H1 (cell line): ENCODE results near the gene NAV2. TPM values are rescaled to one million over a fixed set of nuclear protein-coding genes. Genes with fewer than 3 reads are reported as not detected.

Experiments used
- CTCF ChIA-PET: fragments of 300-600 bp; sonication (Branson Sonifier 250); formaldehyde crosslinking; loops from one replicate; lab custom pipeline; 2021; ENCODE audit not compliant: partially characterized antibody; lab: Charles Lee
- POLR2A ChIA-PET: fragments of 300-600 bp; sonication (Branson Sonifier 250); formaldehyde crosslinking; loops from one replicate; lab custom pipeline; 2021; ENCODE audit warnings: inconsistent platforms; ENCODE audit not compliant: partially characterized antibody; lab: Charles Lee
- DNase-seq, 2 experiments: peaks; one replicate each; pipeline versions ENCODE4 v3.0.0 to v3.0.0-alpha.2; 2010 to 2022; ENCODE audit warnings: low spot score in 2 of 2, low read depth in 1 of 2, mixed read lengths in 1 of 2
- FAIRE-seq: peaks from 2 replicates; lab custom pipeline; 2011; peaks lifted over from hg19 to GRCh38; lab: Jason Lieb, UNC
- H2AFZ ChIP-seq: 2 replicates; pipeline ENCODE4 v1.8.1; 2012; ENCODE audit warnings: low read length, inconsistent platforms
- H2AK5ac ChIP-seq: 2 replicates; pipeline ENCODE4 v1.6.1; 2013; ENCODE audit warnings: low read depth, low read length
- H2BK120ac ChIP-seq: replicated peaks from 2 replicates; pipeline ENCODE3; 2013; ENCODE audit warnings: low read depth, low read length, inconsistent platforms
- H2BK12ac ChIP-seq: 2 replicates; pipeline ENCODE4 v1.6.1; 2013; ENCODE audit warnings: low read depth, low read length
- H2BK15ac ChIP-seq: 2 replicates; pipeline ENCODE4 v1.6.1; 2013; ENCODE audit warnings: low read length
- H2BK20ac ChIP-seq: 2 replicates; pipeline ENCODE4 v1.6.1; 2013; ENCODE audit warnings: low read length
- H2BK5ac ChIP-seq: 2 replicates; pipeline ENCODE4 v1.6.1; 2013; ENCODE audit warnings: low read depth, low read length
- H3K14ac ChIP-seq: 2 replicates; pipeline ENCODE4 v1.6.1; 2013; ENCODE audit warnings: inconsistent platforms; ENCODE audit not compliant: insufficient read length
- H3K18ac ChIP-seq: 2 replicates; pipeline ENCODE4 v1.6.1; 2013; ENCODE audit warnings: low read length; ENCODE audit errors: extremely low read depth
- H3K23ac ChIP-seq: 2 replicates; pipeline ENCODE4 v1.6.1; 2013; ENCODE audit warnings: inconsistent platforms; ENCODE audit not compliant: insufficient read length
- H3K23me2 ChIP-seq: 2 replicates; pipeline ENCODE4 v1.6.1; 2013; ENCODE audit warnings: low read depth, low read length
- H3K27ac ChIP-seq: 2 replicates; pipeline ENCODE4 v1.6.1; 2011; ENCODE audit warnings: low read depth, low read length, inconsistent platforms
- H3K27me3 ChIP-seq, 4 experiments: replicated peaks in 1 of 4; 1 replicate in 1 of 4; 2 replicates in 3 of 4; pipeline versions ENCODE4 v1.6.1 to v1.8.1; 2011 to 2013; ENCODE audit warnings: low read length in 3 of 4, mild to moderate bottlenecking in 3 of 4, inconsistent platforms in 2 of 4, mixed read lengths in 2 of 4, moderate library complexity in 1 of 4; ENCODE audit not compliant: control insufficient read depth in 3 of 4, insufficient read depth in 3 of 4; ENCODE audit errors: extremely low read depth in 1 of 4
- H3K36me3 ChIP-seq, 4 experiments: 2 replicates each; pipeline versions ENCODE4 v1.6.1 to v1.8.1; 2011 to 2013; ENCODE audit warnings: mild to moderate bottlenecking in 4 of 4, low read length in 3 of 4, moderate library complexity in 2 of 4, control low read depth in 1 of 4, inconsistent platforms in 1 of 4; ENCODE audit not compliant: insufficient read depth in 4 of 4, control insufficient read depth in 2 of 4
- H3K4ac ChIP-seq: replicated peaks from 2 replicates; pipeline ENCODE3; 2013; ENCODE audit warnings: low read length, low read depth, mixed read lengths, inconsistent platforms; ENCODE audit not compliant: insufficient read length
- H3K4me1 ChIP-seq, 4 experiments: replicated peaks in 1 of 4; 1 replicate in 1 of 4; 2 replicates in 3 of 4; pipeline versions ENCODE4 v1.6.1 to v1.8.1; 2011 to 2013; ENCODE audit warnings: low read length in 3 of 4, inconsistent platforms in 2 of 4, mixed read lengths in 1 of 4; ENCODE audit not compliant: insufficient read depth in 4 of 4, control insufficient read depth in 3 of 4
- H3K4me2 ChIP-seq, 2 experiments: 2 replicates each; pipeline versions ENCODE4 v1.6.1 to v1.8.1; 2011 to 2013; ENCODE audit warnings: low read depth in 2 of 2, low read length in 2 of 2, control low read depth in 1 of 2, inconsistent platforms in 1 of 2, mild to moderate bottlenecking in 1 of 2; ENCODE audit not compliant: insufficient read depth in 1 of 2
- H3K4me3 ChIP-seq, 4 experiments: fragments of 200-600, 300-600 bp in 1 of 4; sonication (generic), shearing (Covaris generic), sonication (Bioruptor Twin) in 1 of 4; 2 replicates each; pipeline versions ENCODE4 v1.5.1 to v1.8.1; 2011 to 2016; ENCODE audit warnings: low read length in 4 of 4, low read depth in 3 of 4, control low read depth in 2 of 4, inconsistent platforms in 2 of 4, mild to moderate bottlenecking in 2 of 4, mixed read lengths in 1 of 4, moderate library complexity in 1 of 4; ENCODE audit not compliant: insufficient read depth in 2 of 4; ENCODE audit errors: extremely low read depth in 1 of 4
- H3K56ac ChIP-seq: replicated peaks from 2 replicates; pipeline ENCODE3; 2013; ENCODE audit warnings: low read depth, mild to moderate bottlenecking, mixed read lengths, low read length, inconsistent platforms; ENCODE audit not compliant: insufficient read length
- H3K79me1 ChIP-seq: 2 replicates; pipeline ENCODE4 v1.6.1; 2013; ENCODE audit warnings: low read depth, low read length, control low read depth
- H3K79me2 ChIP-seq, 2 experiments: 2 replicates each; pipeline versions ENCODE4 v1.6.1 to v1.8.1; 2012 to 2013; ENCODE audit warnings: low read length in 2 of 2, mild to moderate bottlenecking in 2 of 2, inconsistent platforms in 1 of 2; ENCODE audit not compliant: insufficient read depth in 2 of 2, control insufficient read depth in 1 of 2
- H3K9ac ChIP-seq, 4 experiments: replicated peaks in 1 of 4; 1 replicate in 1 of 4; 2 replicates in 3 of 4; pipeline versions ENCODE4 v1.6.1 to v1.8.1; 2011 to 2013; ENCODE audit warnings: low read depth in 3 of 4, low read length in 3 of 4, control low read depth in 2 of 4, mild to moderate bottlenecking in 2 of 4, moderate library complexity in 2 of 4, inconsistent platforms in 1 of 4; ENCODE audit errors: extremely low read depth in 1 of 4
- H3K9me3 ChIP-seq, 2 experiments: 2 replicates each; pipeline versions ENCODE4 v1.6.1 to v1.8.1; 2012 to 2013; ENCODE audit warnings: mild to moderate bottlenecking in 2 of 2, moderate library complexity in 2 of 2, control low read depth in 1 of 2, inconsistent platforms in 1 of 2, low read depth in 1 of 2, low read length in 1 of 2, mixed read lengths in 1 of 2; ENCODE audit not compliant: insufficient read depth in 2 of 2
- H4K20me1 ChIP-seq, 2 experiments: replicated peaks in 1 of 2; 2 replicates each; pipeline versions ENCODE3 to v1.8.1; 2011 to 2013; ENCODE audit warnings: inconsistent platforms in 2 of 2, low read length in 2 of 2, mild to moderate bottlenecking in 1 of 2; ENCODE audit not compliant: insufficient read depth in 2 of 2, control insufficient read depth in 1 of 2
- H4K5ac ChIP-seq: 2 replicates; pipeline ENCODE4 v1.6.1; 2013; ENCODE audit warnings: low read length, low read depth, mixed read lengths, inconsistent platforms; ENCODE audit not compliant: insufficient read length
- H4K8ac ChIP-seq: 2 replicates; pipeline ENCODE4 v1.8.0; 2013; ENCODE audit warnings: mild to moderate bottlenecking, moderate library complexity, low read length, inconsistent platforms; ENCODE audit not compliant: insufficient read depth; ENCODE audit errors: extremely low read depth
- H4K91ac ChIP-seq: replicated peaks from 2 replicates; pipeline ENCODE3; 2013; ENCODE audit warnings: low read length, mixed read lengths, inconsistent platforms; ENCODE audit not compliant: insufficient read length
- BCL11A ChIP-seq, 2 experiments: IDR thresholded peaks; one replicate each; pipeline ENCODE4 v1.6.1; 2011; ENCODE audit warnings: low read depth in 2 of 2, low read length in 2 of 2, mild to moderate bottlenecking in 2 of 2
- POLR2A ChIP-seq, 2 experiments: IDR thresholded peaks; 1 replicate in 1 of 2; 2 replicates in 1 of 2; pipeline ENCODE4 v1.6.1; 2011; ENCODE audit warnings: low read depth in 2 of 2, low read length in 2 of 2, mild to moderate bottlenecking in 2 of 2; ENCODE audit errors: control extremely low read depth in 1 of 2
- SAP30 ChIP-seq: fragments of 300-600 bp; sonication (generic); IDR thresholded peaks from 2 replicates; pipeline ENCODE4 v1.7.1; 2012; ENCODE audit warnings: low read length, moderate library complexity, mild to moderate bottlenecking, inconsistent platforms; ENCODE audit not compliant: insufficient read depth, insufficient replicate concordance
- SP4 ChIP-seq: IDR thresholded peaks from 2 replicates; pipeline ENCODE4 v1.6.1; 2012; ENCODE audit warnings: low read length, inconsistent platforms
- TAF7 ChIP-seq: optimal IDR thresholded peaks from 2 replicates; pipeline ENCODE3; 2011; ENCODE audit warnings: low read depth, mild to moderate bottlenecking, inconsistent platforms, low read length, moderate library complexity, borderline replicate concordance
- WGBS, 2 experiments: shearing (Covaris generic) in 1 of 2; methylation state at CpG; one replicate each; pipeline versions ENCODE4 v1.1.6 to v1.1.7; 2013 to 2015; ENCODE audit warnings: low lambda C conversion rate in 2 of 2, mixed read lengths in 2 of 2, inconsistent platforms in 1 of 2, low coverage in 1 of 2, missing lambda C conversion rate in 1 of 2; ENCODE audit not compliant: insufficient replicate concordance in 2 of 2, insufficient coverage in 1 of 2, insufficient read length in 1 of 2; ENCODE audit errors: extremely low coverage in 1 of 2, missing lambda C conversion rate in 1 of 2; 5-methylcytosine and 5-hydroxymethylcytosine counted together
- polyA plus RNA-seq, 7 experiments: library from polyadenylated mRNA; depleted of rRNA in 3 of 7; stranded (reverse) in 5 of 7; unstranded in 2 of 7; fragments of >200 nt in 5 of 7; fragments of 200-250 nt in 2 of 7; gene quantifications; 1 replicate in 5 of 7; 2 replicates in 1 of 7; 4 replicates in 1 of 7; pipeline versions ENCODE4 v1.2.1 to v1.2.3, GENCODE V29; 2011 to 2013; ENCODE audit warnings: missing spikeins in 2 of 7, mixed read lengths in 2 of 7
- total RNA-seq: library from RNA; stranded (reverse); fragmentation: NEBNext Ultra II Directional; extraction: Animal tissue kit (Norgen Biotek cat#: 25700); gene quantifications from 2 replicates; pipeline ENCODE4 v1.2.1, GENCODE V29; 2021

Gene NAV2
- total and polyA plus RNA-seq, 2 of the 8 experiments (the other 6 are each of a cell fraction or from before 2014, with no cell fraction given) = 35.6 to 73.6 TPM

GRCh38 chr11:19852288-19852687 is 139.7 kb downstream of the NAV2 start:
- H3K23ac ChIP-seq = no peak overlapping the region
- no peak overlapping the region for H3K9ac ChIP-seq
- no peak overlapping the region for H2BK20ac ChIP-seq
- FAIRE-seq (no peak), DNase-seq (no peak)
- H4K20me1 ChIP-seq = no peaks in the 10 kb centered on the region
- peaks cover 0 to 11% (median 3%) of the 10 kb centered on the region in 4 experiments; a peak in 3 of 7 replicates for H3K4me1 ChIP-seq
- no peaks in the 10 kb centered on the region for H3K23me2 ChIP-seq
- H3K4me3 ChIP-seq = no peak overlapping the region
- no peak overlapping the region for H4K91ac ChIP-seq
- H2BK5ac ChIP-seq = no peak overlapping the region
- H3K18ac ChIP-seq = no peak overlapping the region
- peaks cover 2% of the 10 kb centered on the region; the same call in 1 of the 2 replicates for H3K79me1 ChIP-seq
- no peak overlapping the region for H3K4ac ChIP-seq
- no peak overlapping the region for H2AK5ac ChIP-seq
- no peaks in the 10 kb centered on the region for H3K27me3 ChIP-seq
- no peak overlapping the region for H3K56ac ChIP-seq
- 86% methylated on average over 2 of the region's 2 CpGs; no CpG with 5 or more reads in 1 of the 2 experiments for WGBS, 2 experiments
- H3K4me2 ChIP-seq = no peak overlapping the region
- peaks cover 2 to 22% (median 3%) of the 10 kb centered on the region in 4 experiments; a peak in 6 of 8 replicates for H3K36me3 ChIP-seq
- H2BK15ac ChIP-seq = no peak overlapping the region
- H4K8ac ChIP-seq = no peak overlapping the region
- H3K79me2 ChIP-seq = peaks cover 0 to 52% of the 10 kb centered on the region in 2 experiments; a peak in 1 of 4 replicates
- no peak overlapping the region for H3K14ac ChIP-seq
- no peak overlapping the region for H2BK12ac ChIP-seq
- ChIA-PET POLR2A (interaction anchor here (1.9 kb wide), 1 partner anchor 12 kb away, joined by 6 read pairs; no protein-coding TSS in a partner anchor), CTCF (interaction anchor here (0.6 to 1.8 kb wide), 12 partner anchors 11 to 275 kb away, joined by 3 to 6 read pairs (median 4); no protein-coding TSS in a partner anchor)
- no peak overlapping the region for H2AFZ ChIP-seq
- H2BK120ac ChIP-seq = no peak overlapping the region
- H4K5ac ChIP-seq = no peak overlapping the region
- TF ChIP-seq SP4 (no peak), SAP30 (no peak), POLR2A (IDR thresholded peaks at IDR 0.05; ENCODE audit: control extremely low read depth in 1 of 2, low read depth in 2 of 2, low read length in 2 of 2) (no peak), TAF7 (no peak), BCL11A (IDR thresholded peaks at IDR 0.05; ENCODE audit: low read depth in 2 of 2, low read length in 2 of 2) (no peak)
- H3K27ac ChIP-seq = no peak overlapping the region
- peaks cover 0 to 7% of the 10 kb centered on the region in 2 experiments; a peak in 2 of 4 replicates for H3K9me3 ChIP-seq
